ENCODE measurements around the gene FERMT3.

FERMT3 gene

GRCh38 chr11:64251016-64251752, 44.7 kb downstream of the FERMT3 start, which contains the start of gene PLCB3:
Gene PLCB3, plus strand, starts transcription at chr11:64251530. Its CDS starts 120 bp downstream, at chr11:64251650.
- no peak for DNase-seq

GRCh38 chr11:64251753-64252002, 45.2 kb downstream of the FERMT3 start:
- no peak for DNase-seq

GRCh38 chr11:64252003-64252872, 45.7 kb downstream of the FERMT3 start:
- no peak for DNase-seq

- DNase-seq, result no peak
Measured at GRCh38 chr11:64253043-64253442, 46.5 kb downstream of the FERMT3 start.

GRCh38 chr11:64253481-64253880, 47.0 kb downstream of the FERMT3 start:
- DNase-seq, result no peak

GRCh38 chr11:64254326-64254725, 47.8 kb downstream of the FERMT3 start:
- DNase-seq, result no peak

GRCh38 chr11:64255135-64256128, 48.9 kb downstream of the FERMT3 start:
- no peak for DNase-seq

- DNase-seq, result no peak
Measured at GRCh38 chr11:64256300-64256699, 49.8 kb downstream of the FERMT3 start.

- DNase-seq, result no peak
Measured at GRCh38 chr11:64258356-64258755, 51.8 kb downstream of the FERMT3 start.

- no peak for DNase-seq
Measured at GRCh38 chr11:64258946-64259532, 52.5 kb downstream of the FERMT3 start.

- no peak for DNase-seq
Measured at GRCh38 chr11:64259533-64260067, 53.1 kb downstream of the FERMT3 start.

- no peak for DNase-seq
Measured at GRCh38 chr11:64260147-64260708, 53.7 kb downstream of the FERMT3 start.

- DNase-seq, result no peak
Measured at GRCh38 chr11:64261556-64262080, 55.1 kb downstream of the FERMT3 start.

- DNase-seq, result no peak
Measured at GRCh38 chr11:64262271-64263002, 55.9 kb downstream of the FERMT3 start.

GRCh38 chr11:64263021-64263946, 56.8 kb downstream of the FERMT3 start:
- DNase-seq, result no peak

- no peak for DNase-seq
Measured at GRCh38 chr11:64263947-64264317, 57.4 kb downstream of the FERMT3 start.

- no peak for DNase-seq
Measured at GRCh38 chr11:64264371-64264852, 57.9 kb downstream of the FERMT3 start.

GRCh38 chr11:64265176-64266160, 58.9 kb downstream of the FERMT3 start:
- DNase-seq, result no peak

Measured in NCI-H1436 treated with DMSO at 0.1 percent for 48 hours (cell line).